ENCODE measurements around the gene PTPRJ.

DNA sequence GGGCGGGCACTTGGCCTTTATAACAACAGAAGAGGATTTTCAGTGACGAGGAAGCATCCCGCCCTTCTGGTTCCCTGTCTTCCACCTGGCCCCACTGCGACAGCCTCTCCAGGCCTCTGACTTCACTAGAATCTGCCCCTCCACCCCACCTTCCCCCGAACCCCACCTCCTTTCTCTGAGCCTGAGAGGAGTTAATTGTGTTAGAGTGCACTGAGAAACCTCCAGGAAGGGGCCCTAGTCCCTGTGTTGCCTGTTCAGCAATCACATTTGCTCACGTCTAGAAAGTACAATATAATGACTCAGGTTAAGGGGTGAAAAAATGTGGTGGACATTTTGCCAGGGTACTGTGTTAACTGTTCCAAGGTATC lies 38.8 kb downstream of the PTPRJ start:
- no peak for TF ChIP-seq ELF4 (IDR thresholded peaks at IDR 0.05)
- no peak for TF ChIP-seq FOXK2 (IDR thresholded peaks at IDR 0.05)
- TF ChIP-seq CTBP1 (IDR thresholded peaks at IDR 0.05; ENCODE audit: borderline replicate concordance), result no peak
- TF ChIP-seq SUZ12 (IDR thresholded peaks at IDR 0.05), result no peak
- TF ChIP-seq NFRKB (IDR thresholded peaks at IDR 0.05), result no peak
- TF ChIP-seq FOXA1 (IDR thresholded peaks at IDR 0.05), result no peak
- no peak for TF ChIP-seq SP1 (IDR thresholded peaks at IDR 0.05)
- no peak for TF ChIP-seq ARNT (IDR thresholded peaks at IDR 0.05)
- no peak for TF ChIP-seq TARDBP (IDR thresholded peaks at IDR 0.05)
- TF ChIP-seq BHLHE40 (IDR thresholded peaks at IDR 0.05; ENCODE audit: borderline replicate concordance), result no peak
- no peak for TF ChIP-seq ZNF384 (IDR thresholded peaks at IDR 0.05)
- TF ChIP-seq, protein P1, sequence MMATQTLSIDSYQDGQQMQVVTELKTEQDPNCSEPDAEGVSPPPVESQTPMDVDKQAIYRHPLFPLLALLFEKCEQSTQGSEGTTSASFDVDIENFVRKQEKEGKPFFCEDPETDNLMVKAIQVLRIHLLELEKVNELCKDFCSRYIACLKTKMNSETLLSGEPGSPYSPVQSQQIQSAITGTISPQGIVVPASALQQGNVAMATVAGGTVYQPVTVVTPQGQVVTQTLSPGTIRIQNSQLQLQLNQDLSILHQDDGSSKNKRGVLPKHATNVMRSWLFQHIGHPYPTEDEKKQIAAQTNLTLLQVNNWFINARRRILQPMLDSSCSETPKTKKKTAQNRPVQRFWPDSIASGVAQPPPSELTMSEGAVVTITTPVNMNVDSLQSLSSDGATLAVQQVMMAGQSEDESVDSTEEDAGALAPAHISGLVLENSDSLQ (IDR thresholded peaks at IDR 0.05), result no peak

Data from HEK293T (cell line).